AG04449 (cell line): ENCODE data around the gene NUDT3.

Source experiments
- CTCF ChIA-PET: fragments of 350-600 bp; formaldehyde crosslinking; extraction: SDS; loops from one replicate; lab custom pipeline; 2021; ENCODE audit warnings: antibody characterized with exemption; lab: Yijun Ruan, JAX
- POLR2A ChIA-PET: fragments of 400-600, 350-600 bp; formaldehyde crosslinking; extraction: SDS; loops from one replicate; lab custom pipeline; 2020; ENCODE audit warnings: antibody characterized with exemption, inconsistent platforms; lab: Yijun Ruan, JAX
- DNase-seq: peaks from one replicate; pipeline ENCODE4 v3.0.0-alpha.2; 2010; ENCODE audit warnings: low read depth, low spot score
- H3K4me3 ChIP-seq: 2 replicates; pipeline ENCODE4 v1.5.1; 2011; ENCODE audit warnings: low read depth, mild to moderate bottlenecking, control low read depth, low read length
- TF ChIP-seq, protein P1 (sequence below): IDR thresholded peaks from one replicate; pipeline ENCODE4 v1.5.1; 2011; ENCODE audit warnings: mild to moderate bottlenecking, moderate library complexity, low read length, control low read depth, inconsistent platforms; ENCODE audit not compliant: insufficient read depth; ENCODE audit errors: missing control alignments

NUDT3 gene

GRCh38 chr6:34435916-34436315 is 43.4 kb upstream of the NUDT3 start:
- no peak for DNase-seq
- POLR2A ChIA-PET: interaction anchor here (1.5 kb wide), 1 partner anchor 10 kb away, joined by 6 read pairs; the partner anchor contains the start of gene RPS10
- TF ChIP-seq, protein P1, sequence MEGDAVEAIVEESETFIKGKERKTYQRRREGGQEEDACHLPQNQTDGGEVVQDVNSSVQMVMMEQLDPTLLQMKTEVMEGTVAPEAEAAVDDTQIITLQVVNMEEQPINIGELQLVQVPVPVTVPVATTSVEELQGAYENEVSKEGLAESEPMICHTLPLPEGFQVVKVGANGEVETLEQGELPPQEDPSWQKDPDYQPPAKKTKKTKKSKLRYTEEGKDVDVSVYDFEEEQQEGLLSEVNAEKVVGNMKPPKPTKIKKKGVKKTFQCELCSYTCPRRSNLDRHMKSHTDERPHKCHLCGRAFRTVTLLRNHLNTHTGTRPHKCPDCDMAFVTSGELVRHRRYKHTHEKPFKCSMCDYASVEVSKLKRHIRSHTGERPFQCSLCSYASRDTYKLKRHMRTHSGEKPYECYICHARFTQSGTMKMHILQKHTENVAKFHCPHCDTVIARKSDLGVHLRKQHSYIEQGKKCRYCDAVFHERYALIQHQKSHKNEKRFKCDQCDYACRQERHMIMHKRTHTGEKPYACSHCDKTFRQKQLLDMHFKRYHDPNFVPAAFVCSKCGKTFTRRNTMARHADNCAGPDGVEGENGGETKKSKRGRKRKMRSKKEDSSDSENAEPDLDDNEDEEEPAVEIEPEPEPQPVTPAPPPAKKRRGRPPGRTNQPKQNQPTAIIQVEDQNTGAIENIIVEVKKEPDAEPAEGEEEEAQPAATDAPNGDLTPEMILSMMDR: no peak
- no peak overlapping the region for H3K4me3 ChIP-seq
- CTCF ChIA-PET: interaction anchor here (1.4 kb wide), 1 partner anchor 187 kb away, joined by 5 read pairs; the partner anchor contains the start of gene SMIM29

DNA sequence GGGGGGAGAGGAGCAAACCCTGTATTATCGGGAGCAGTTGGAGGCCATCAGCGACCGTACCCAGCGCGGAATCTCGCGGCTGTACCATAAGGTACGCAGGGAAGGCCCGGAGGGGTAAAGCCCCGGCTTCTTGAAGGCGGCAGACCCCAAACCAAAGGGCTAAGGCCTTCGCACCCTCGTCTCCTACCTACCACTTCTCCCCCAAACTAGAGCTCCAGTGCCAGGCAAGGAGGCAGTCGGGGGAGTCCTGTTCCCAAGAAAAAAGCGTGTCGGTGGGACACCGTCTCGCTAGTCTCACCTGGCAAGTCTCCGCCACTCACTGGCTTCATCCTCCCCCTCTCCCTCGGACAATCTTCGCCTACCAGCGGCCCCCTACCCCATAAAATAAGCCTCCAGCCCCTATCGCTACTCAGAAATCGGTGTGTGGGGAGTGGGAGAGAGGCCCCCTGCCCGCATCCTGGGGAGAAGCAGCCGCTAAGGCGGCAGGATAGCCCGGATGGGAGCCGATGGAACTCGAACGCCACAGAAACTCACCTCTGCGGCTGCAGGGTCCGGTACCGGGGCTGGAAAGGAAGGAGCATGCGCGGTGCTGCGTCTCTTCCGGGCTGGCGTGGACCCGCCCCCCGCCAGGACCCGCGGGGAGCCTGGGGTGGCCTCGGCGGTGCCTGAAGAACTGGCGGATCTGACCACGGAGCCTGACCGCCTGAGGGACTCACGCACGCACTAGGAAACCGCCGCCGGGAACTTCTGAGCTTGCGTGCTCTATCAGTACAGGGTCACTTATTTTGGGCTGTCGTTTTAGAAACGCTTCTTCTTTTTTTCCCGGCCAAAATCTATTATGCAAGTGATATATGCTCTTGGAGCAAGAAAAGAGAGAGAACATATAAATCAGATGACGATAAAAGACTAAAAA is 33.3 kb upstream of the NUDT3 start, which contains the start of gene RPS10:
TSS of gene RPS10 (minus strand) at position 572 of the 913 bp plus-strand sequence. CDS start 848 bp downstream, outside the sequence.
- ChIA-PET POLR2A (interaction anchor here (0.6 to 3.5 kb wide), 16 partner anchors 9 to 230 kb away, joined by 3 to 19 read pairs (median 4); partner anchors contain the start of genes HMGA1, NUDT3 and SMIM29), CTCF (interaction anchor here (0.6 to 2.3 kb wide), 7 partner anchors 11 to 1062 kb away, joined by 3 to 19 read pairs (median 4); partner anchors contain the start of gene SMIM29)
- TF ChIP-seq, protein P1: no peak
- peak; percentile 54 for DNase-seq
- H3K4me3 ChIP-seq: peak within 1 kb of the TSS; percentile 93

DNA sequence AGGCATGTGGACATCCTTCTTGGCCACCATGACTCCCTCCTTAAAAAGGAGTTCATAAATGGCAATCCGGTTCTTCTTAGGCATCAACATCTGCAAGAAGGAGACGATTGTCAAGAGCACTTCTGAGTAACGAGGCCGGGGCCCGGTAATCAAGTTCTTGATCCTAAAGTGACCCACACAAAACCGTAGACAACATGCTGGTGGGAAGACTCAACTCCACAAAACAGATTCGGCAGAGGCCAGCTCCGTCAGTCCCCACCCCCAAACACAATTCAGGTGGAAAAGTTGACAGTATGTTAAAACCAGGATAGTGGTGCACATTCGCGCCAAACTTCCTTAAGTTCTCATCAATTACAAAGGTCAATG is 32.6 kb upstream of the NUDT3 start:
- ChIA-PET POLR2A (interaction anchor here (0.7 to 3.5 kb wide), 6 partner anchors 33 to 201 kb away, joined by 3 to 19 read pairs (median 4); partner anchors contain the start of genes HMGA1, NUDT3 and SMIM29), CTCF (interaction anchor here (0.8 to 2.3 kb wide), 3 partner anchors 10 to 184 kb away, joined by 4 to 19 read pairs (median 5); no protein-coding TSS in a partner anchor)
- peak overlapping the region; percentile 93 for H3K4me3 ChIP-seq
- no peak for DNase-seq
- TF ChIP-seq, protein P1: no peak

DNA sequence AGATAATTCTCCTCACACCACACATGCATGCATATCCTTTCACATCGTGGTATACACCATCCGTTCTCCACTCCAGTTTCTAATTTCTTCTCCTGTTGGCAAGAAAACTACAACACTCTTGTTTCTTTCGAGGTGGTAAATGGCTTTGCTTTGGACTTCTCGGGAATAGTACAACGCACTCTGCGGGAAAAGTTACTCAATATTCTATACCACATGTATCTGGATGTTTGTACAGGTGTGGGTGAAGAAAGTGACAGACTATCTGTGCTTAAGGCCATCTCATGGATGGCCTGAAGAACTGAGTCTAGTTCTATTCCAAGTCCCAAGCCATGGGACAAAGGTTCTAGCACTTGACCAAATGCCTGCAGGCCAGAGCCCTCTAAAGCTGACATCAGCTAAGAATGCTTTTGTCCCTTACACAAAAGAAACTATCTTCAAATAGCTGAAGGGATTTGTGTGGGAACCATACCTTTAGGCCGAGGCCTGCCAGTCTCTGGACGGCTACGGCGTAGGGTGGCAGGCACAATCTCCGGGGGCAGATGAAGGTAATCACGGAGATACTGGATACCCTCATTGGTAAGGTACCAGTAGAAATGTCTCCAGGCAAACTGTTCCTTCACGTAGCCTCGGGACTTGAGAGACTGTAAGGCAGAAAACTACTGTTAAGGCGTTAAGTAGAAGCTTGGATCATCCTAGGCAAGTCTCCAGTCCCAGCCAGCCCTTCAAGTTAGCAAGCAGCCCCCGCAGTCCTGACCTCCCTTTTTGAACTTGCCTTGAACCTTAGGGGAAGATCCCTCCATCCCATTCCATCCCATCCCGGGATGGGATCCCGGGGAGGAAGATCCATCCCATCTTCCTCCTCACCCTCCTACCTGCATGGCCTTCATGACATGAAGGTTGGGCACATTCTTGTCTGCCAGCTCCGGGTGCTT is 32.0 kb upstream of the NUDT3 start:
- TF ChIP-seq, protein P1: no peak
- DNase-seq: no peak
- ChIA-PET POLR2A (interaction anchor here (0.6 to 3.5 kb wide), 6 partner anchors 51 to 201 kb away, joined by 3 to 19 read pairs (median 4); partner anchors contain the start of genes HMGA1 and SMIM29), CTCF (interaction anchor here (0.8 to 2.3 kb wide), 5 partner anchors 9 to 228 kb away, joined by 3 to 19 read pairs (median 5); partner anchors contain the start of gene NUDT3)
- peak overlapping the region; percentile 93 for H3K4me3 ChIP-seq

- CTCF ChIA-PET: interaction anchor here (0.7 to 1.7 kb wide), 6 partner anchors 8 to 227 kb away, joined by 3 to 6 read pairs (median 4); partner anchors contain the start of gene NUDT3
- DNase-seq: no peak
- no peak overlapping the region; the same call in 1 of the 2 replicates for H3K4me3 ChIP-seq
- TF ChIP-seq, protein P1: no peak
- POLR2A ChIA-PET: interaction anchor here (3.5 kb wide), 1 partner anchor 174 kb away, joined by 19 read pairs; the partner anchor contains the start of gene SMIM29
These were observed 30.8 kb upstream of the NUDT3 start for GRCh38 chr6:34423254-34423653.
